Measurements from ENCODE around the gene CRYGA.

DNA sequence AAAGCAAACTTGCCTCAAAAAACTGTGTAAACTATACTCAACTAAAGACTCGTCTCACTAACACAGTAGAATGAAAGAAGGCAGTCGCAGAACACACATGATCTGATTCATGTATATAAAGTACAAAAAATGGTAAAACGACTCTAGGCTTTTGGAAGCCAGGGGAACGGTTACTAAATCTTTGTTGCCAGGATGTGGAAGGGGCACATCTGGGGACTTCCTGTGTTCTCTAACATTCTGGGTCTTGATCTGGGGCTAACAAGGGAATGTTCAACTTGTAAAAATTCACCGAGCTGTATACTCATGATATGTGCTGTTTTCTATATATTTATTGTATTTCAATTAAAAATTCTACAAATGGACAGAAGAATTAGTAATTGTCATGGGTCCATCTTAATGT, 40.8 kb upstream of the CRYGA start:
- TF ChIP-seq EZH2 (IDR thresholded peaks at IDR 0.05; ENCODE audit: borderline replicate concordance, insufficient read depth, low read depth, low read length, poor library complexity, severe bottlenecking) = no peak
- TF ChIP-seq, protein P1, sequence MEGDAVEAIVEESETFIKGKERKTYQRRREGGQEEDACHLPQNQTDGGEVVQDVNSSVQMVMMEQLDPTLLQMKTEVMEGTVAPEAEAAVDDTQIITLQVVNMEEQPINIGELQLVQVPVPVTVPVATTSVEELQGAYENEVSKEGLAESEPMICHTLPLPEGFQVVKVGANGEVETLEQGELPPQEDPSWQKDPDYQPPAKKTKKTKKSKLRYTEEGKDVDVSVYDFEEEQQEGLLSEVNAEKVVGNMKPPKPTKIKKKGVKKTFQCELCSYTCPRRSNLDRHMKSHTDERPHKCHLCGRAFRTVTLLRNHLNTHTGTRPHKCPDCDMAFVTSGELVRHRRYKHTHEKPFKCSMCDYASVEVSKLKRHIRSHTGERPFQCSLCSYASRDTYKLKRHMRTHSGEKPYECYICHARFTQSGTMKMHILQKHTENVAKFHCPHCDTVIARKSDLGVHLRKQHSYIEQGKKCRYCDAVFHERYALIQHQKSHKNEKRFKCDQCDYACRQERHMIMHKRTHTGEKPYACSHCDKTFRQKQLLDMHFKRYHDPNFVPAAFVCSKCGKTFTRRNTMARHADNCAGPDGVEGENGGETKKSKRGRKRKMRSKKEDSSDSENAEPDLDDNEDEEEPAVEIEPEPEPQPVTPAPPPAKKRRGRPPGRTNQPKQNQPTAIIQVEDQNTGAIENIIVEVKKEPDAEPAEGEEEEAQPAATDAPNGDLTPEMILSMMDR (IDR thresholded peaks at IDR 0.05) = no peak

All from B cell (primary cell).